Caco-2 (cell line): Measurements from ENCODE around the gene GRK6. TPM values are rescaled to one million over a fixed set of nuclear protein-coding genes. Genes with fewer than 3 reads are reported as not detected.
A peak's percentile ranks its signal among the peaks of the same experiment; 100 is the strongest.

Experiments
- BruUV-seq: library from RNA; stranded (reverse); fragments of 400-500 nt; replicated peaks from 2 replicates; lab custom pipeline; 2021; lab: Mats Ljungman, UMichigan
- CTCF ChIA-PET: fragments of 300-600 bp; sonication (Branson Sonifier 250); formaldehyde crosslinking; loops from one replicate; lab custom pipeline; 2022; ENCODE audit warnings: antibody characterized with exemption; lab: Charles Lee
- POLR2A ChIA-PET: fragments of 300-600 bp; sonication (Branson Sonifier 250); formaldehyde crosslinking; loops from one replicate; lab custom pipeline; 2022; ENCODE audit warnings: antibody characterized with exemption; lab: Charles Lee
- DNase-seq, 2 experiments: peaks; one replicate each; pipeline versions ENCODE4 v3.0.0 to v3.0.0-alpha.2; 2020 to 2022
- H3K27me3 ChIP-seq: replicated peaks from 2 replicates; pipeline ENCODE4 v1.6.0; 2011; ENCODE audit warnings: low read length; ENCODE audit not compliant: control insufficient read depth, insufficient read depth
- H3K36me3 ChIP-seq: 2 replicates; pipeline ENCODE4 v1.5.1; 2011; ENCODE audit warnings: low read length; ENCODE audit not compliant: control insufficient read depth, insufficient read depth
- H3K4me1 ChIP-seq: fragments of 250-450 bp; sonication (Bioruptor Pico); 2 replicates; pipeline ENCODE4 v1.5.1; 2020; ENCODE audit warnings: mild to moderate bottlenecking
- H3K4me3 ChIP-seq: 2 replicates; pipeline ENCODE4 v1.5.1; 2011; ENCODE audit warnings: low read depth, mild to moderate bottlenecking, control low read depth, low read length
- H3K9me3 ChIP-seq: fragments of 250-450 bp; sonication (Bioruptor Pico); 2 replicates; pipeline ENCODE4 v1.5.1; 2020; ENCODE audit warnings: mild to moderate bottlenecking, moderate library complexity
- H3K27ac Mint-ChIP-seq: one replicate; pipeline ENCODE4 v1.8.0; 2022; ENCODE audit warnings: mixed read lengths; ENCODE audit not compliant: unreplicated experiment
- H3K27me3 Mint-ChIP-seq: one replicate; pipeline ENCODE4 v1.8.0; 2022; ENCODE audit warnings: mixed read lengths; ENCODE audit not compliant: insufficient read depth, unreplicated experiment
- H3K36me3 Mint-ChIP-seq: one replicate; pipeline ENCODE4 v1.8.0; 2022; ENCODE audit warnings: mild to moderate bottlenecking, mixed read lengths; ENCODE audit not compliant: insufficient read depth, unreplicated experiment
- H3K4me1 Mint-ChIP-seq: one replicate; pipeline ENCODE4 v1.8.0; 2022; ENCODE audit warnings: low read depth, mixed read lengths; ENCODE audit not compliant: unreplicated experiment
- H3K4me3 Mint-ChIP-seq: one replicate; pipeline ENCODE4 v1.8.0; 2022; ENCODE audit warnings: mild to moderate bottlenecking, moderate library complexity, mixed read lengths; ENCODE audit not compliant: unreplicated experiment
- H3K9me3 Mint-ChIP-seq: one replicate; pipeline ENCODE4 v1.8.0; 2022; ENCODE audit warnings: mixed read lengths; ENCODE audit not compliant: unreplicated experiment
- intact Hi-C: fragments of 100-400 bp; cut with micrococcal nuclease; formaldehyde crosslinking; loops from one replicate; pipeline ENCODE4 v1.10.0; 2022; ENCODE audit not compliant: unreplicated experiment
- total RNA-seq: library from RNA; stranded (reverse); gene quantifications from 2 replicates; pipeline ENCODE4 v1.2.3, GENCODE V29; 2022
- TF ChIP-seq, protein P1 (sequence below), 2 experiments: fragments of 200-600 bp in 1 of 2; IDR thresholded peaks; 1 replicate in 1 of 2; 2 replicates in 1 of 2; pipeline versions ENCODE4 v1.5.1 to v1.8.0; 2011 to 2022; ENCODE audit warnings: antibody characterized with exemption in 1 of 2, control low read depth in 1 of 2, inconsistent platforms in 1 of 2, low read depth in 1 of 2, low read length in 1 of 2, mild to moderate bottlenecking in 1 of 2, moderate library complexity in 1 of 2; ENCODE audit not compliant: insufficient read depth in 1 of 2, severe bottlenecking in 1 of 2, unreplicated experiment in 1 of 2

Gene GRK6
- total RNA-seq, 1 experiment from 2014 or later: 71.9 TPM

DNA sequence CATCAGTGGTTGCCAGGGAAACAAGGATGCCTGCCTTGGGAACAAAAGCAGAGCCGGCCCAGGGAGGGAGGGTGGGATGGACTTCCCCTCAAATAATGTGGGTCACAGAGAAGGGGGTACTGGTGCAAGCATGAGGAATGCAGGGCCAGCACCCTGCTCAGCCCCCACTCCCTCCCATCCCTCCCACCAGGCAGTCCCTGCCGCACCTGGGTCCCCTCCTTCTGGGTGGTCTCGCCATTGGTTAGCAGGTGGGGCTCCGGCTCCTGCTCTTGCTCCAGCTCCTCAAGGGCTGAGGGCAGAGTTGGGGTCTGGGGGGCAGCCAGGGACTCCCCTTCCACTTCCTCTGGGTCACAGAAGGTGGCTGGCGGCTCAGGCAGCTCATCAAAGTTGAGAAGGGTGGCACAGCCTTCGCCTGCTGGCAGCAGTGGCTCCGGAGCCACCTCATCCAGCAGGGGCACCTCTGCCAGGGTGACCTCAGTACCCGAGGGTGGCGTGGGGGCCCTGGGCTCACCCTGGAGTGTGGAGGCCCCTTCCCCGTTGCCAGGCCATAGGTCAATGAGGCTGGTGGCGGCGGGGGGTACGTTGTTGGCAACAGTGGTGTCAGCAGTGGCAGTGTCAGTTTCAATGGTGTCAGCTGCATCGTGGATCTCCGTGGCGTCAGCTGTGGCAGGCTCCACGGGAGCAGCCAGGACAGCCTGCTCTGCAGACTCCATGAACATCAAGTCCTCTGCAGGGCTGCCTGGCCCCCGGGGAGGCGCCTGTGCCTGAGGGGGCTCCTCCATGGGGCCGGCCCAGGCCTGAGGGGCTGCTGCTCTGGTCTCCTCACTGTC is 31.6 kb downstream of the GRK6 start:
- Mint-ChIP-seq H3K4me1 (peaks cover 12% of the 10 kb centered on the region), H3K4me3 (no peak overlapping the region), H3K27me3 (no peaks in the 10 kb centered on the region), H3K36me3 (peaks cover 87% of the 10 kb centered on the region), H3K27ac (peak overlapping the region; percentile 83), H3K9me3 (no peaks in the 10 kb centered on the region)
- no TSS peak for BruUV-seq
- Histone ChIP-seq H3K4me3 (no peak overlapping the region), H3K36me3 (peaks cover 1% of the 10 kb centered on the region), H3K27me3 (no peaks in the 10 kb centered on the region), H3K4me1 (peaks cover 7% of the 10 kb centered on the region; the same call in 1 of the 2 replicates), H3K9me3 (no peaks in the 10 kb centered on the region)
- intact Hi-C loops: loop anchor here (1.0 to 2.0 kb wide), 3 partner anchors 15 to 43 kb away; partner anchors contain the start of genes DBN1 and GRK6
- ChIA-PET CTCF (interaction anchor here (0.5 to 1.8 kb wide), 22 partner anchors 11 to 150 kb away, joined by 3 to 27 read pairs (median 4); partner anchors contain the start of genes DBN1, GRK6, MXD3 and PDLIM7), POLR2A (interaction anchor here (0.6 to 1.2 kb wide), 5 partner anchors 15 to 107 kb away, joined by 3 to 7 read pairs (median 5); partner anchors contain the start of genes GRK6, LMAN2 and PDLIM7)
- no peak for DNase-seq
- TF ChIP-seq, protein P1, sequence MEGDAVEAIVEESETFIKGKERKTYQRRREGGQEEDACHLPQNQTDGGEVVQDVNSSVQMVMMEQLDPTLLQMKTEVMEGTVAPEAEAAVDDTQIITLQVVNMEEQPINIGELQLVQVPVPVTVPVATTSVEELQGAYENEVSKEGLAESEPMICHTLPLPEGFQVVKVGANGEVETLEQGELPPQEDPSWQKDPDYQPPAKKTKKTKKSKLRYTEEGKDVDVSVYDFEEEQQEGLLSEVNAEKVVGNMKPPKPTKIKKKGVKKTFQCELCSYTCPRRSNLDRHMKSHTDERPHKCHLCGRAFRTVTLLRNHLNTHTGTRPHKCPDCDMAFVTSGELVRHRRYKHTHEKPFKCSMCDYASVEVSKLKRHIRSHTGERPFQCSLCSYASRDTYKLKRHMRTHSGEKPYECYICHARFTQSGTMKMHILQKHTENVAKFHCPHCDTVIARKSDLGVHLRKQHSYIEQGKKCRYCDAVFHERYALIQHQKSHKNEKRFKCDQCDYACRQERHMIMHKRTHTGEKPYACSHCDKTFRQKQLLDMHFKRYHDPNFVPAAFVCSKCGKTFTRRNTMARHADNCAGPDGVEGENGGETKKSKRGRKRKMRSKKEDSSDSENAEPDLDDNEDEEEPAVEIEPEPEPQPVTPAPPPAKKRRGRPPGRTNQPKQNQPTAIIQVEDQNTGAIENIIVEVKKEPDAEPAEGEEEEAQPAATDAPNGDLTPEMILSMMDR (IDR thresholded peaks at IDR 0.05; ENCODE audit: insufficient read depth in 1 of 2, low read depth in 1 of 2, low read length in 1 of 2, severe bottlenecking in 1 of 2, unreplicated experiment in 1 of 2): no peak

DNA sequence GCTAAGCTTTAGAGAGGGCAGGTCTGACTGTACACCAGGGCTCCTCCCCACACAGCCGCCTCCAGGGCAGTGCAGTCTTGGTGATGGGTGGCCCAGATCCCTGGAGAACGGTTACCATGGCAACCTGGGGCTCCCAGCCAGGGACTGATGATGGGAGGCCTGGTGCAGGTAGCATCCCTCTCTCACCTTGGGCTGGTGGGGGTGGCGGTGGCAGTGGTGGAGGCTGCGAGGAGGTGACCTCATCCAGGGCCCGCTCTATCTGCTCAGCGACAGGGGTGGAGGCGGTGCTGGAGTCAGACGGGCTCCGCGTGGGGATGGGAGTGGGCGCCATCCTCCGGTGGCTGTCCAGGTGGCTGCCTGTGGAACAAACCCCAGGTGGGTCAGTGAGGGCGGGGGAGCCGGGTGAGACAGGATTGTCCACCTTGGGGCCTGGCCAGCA is 32.5 kb downstream of the GRK6 start:
- Mint-ChIP-seq H3K4me3 (no peak overlapping the region), H3K4me1 (peaks cover 9% of the 10 kb centered on the region), H3K9me3 (no peaks in the 10 kb centered on the region), H3K27me3 (no peaks in the 10 kb centered on the region), H3K27ac (peak overlapping the region; percentile 83), H3K36me3 (peaks cover 93% of the 10 kb centered on the region)
- H3K36me3 ChIP-seq: peaks cover 1% of the 10 kb centered on the region
- ChIA-PET CTCF (interaction anchor here (1.8 kb wide), 1 partner anchor 80 kb away, joined by 11 read pairs; no protein-coding TSS in a partner anchor), POLR2A (no interaction called here)
- no peaks in the 10 kb centered on the region for H3K27me3 ChIP-seq
- intact Hi-C loops: no loop called here
- no TSS peak for BruUV-seq
- DNase-seq: peak; percentile 68 to 79
- no peaks in the 10 kb centered on the region for H3K9me3 ChIP-seq
- peaks cover 3% of the 10 kb centered on the region; the same call in 1 of the 2 replicates for H3K4me1 ChIP-seq
- TF ChIP-seq, protein P1 (IDR thresholded peaks at IDR 0.05; ENCODE audit: insufficient read depth in 1 of 2, low read depth in 1 of 2, low read length in 1 of 2, severe bottlenecking in 1 of 2, unreplicated experiment in 1 of 2): no peak
- no peak overlapping the region for H3K4me3 ChIP-seq

DNA sequence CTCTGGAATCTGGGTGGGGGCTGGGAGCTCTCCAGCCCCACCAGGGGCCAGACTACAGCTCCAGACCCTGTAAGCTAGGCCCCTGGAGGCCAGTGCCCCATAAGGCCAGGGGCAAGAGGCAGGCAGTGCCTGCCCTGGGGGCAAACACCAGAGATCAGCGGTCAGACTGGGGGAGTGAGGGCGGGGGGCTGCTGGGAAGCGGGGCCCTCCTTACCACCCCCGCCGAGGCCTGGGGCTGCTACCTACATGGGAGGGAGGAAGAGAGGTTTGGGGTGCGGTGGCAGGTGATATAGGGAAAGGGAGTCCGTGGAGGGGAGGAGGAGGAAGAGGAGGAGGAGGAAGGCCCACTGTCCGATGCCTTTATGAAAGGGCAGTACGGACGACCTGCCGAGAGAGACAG is 32.9 kb downstream of the GRK6 start:
- H3K36me3 ChIP-seq: peaks cover 1% of the 10 kb centered on the region
- no TSS peak for BruUV-seq
- no peaks in the 10 kb centered on the region for H3K27me3 Mint-ChIP-seq
- peaks cover 6% of the 10 kb centered on the region for H3K4me1 Mint-ChIP-seq
- ChIA-PET POLR2A (no interaction called here), CTCF (no interaction called here)
- peaks cover 91% of the 10 kb centered on the region for H3K36me3 Mint-ChIP-seq
- no peaks in the 10 kb centered on the region for H3K27me3 ChIP-seq
- DNase-seq: no peak
- intact Hi-C loops: no loop called here
- peak overlapping the region; percentile 67 for H3K27ac Mint-ChIP-seq
- TF ChIP-seq, protein P1 (IDR thresholded peaks at IDR 0.05; ENCODE audit: insufficient read depth in 1 of 2, low read depth in 1 of 2, low read length in 1 of 2, severe bottlenecking in 1 of 2, unreplicated experiment in 1 of 2): no peak
- no peak overlapping the region for H3K4me3 Mint-ChIP-seq
- no peaks in the 10 kb centered on the region for H3K9me3 Mint-ChIP-seq
- no peaks in the 10 kb centered on the region for H3K4me1 ChIP-seq
- H3K4me3 ChIP-seq: no peak overlapping the region
- no peaks in the 10 kb centered on the region for H3K9me3 ChIP-seq
